Suppressor macrophage treated with lipopolysaccharide for 1 hour (primary cell): ENCODE results near the gene MOB3B.

Experiments used
- DNase-seq, 3 donors: peaks; one replicate each; pipeline ENCODE4 v3.0.0-alpha.2; 2020 to 2022

MOB3B gene

GRCh38 chr9:27333241-27334052, 196.2 kb downstream of the MOB3B start:
- DNase-seq = peak; percentile 73 to 86 (median 81)

- no peak for DNase-seq
These were observed 198.2 kb downstream of the MOB3B start for GRCh38 chr9:27331393-27331792.

- DNase-seq = no peak
These were observed 200.3 kb downstream of the MOB3B start for GRCh38 chr9:27329291-27329690.

- no peak for DNase-seq
These were observed 201.1 kb downstream of the MOB3B start for GRCh38 chr9:27328483-27328882.

- no peak for DNase-seq
These were observed 218.4 kb downstream of the MOB3B start for GRCh38 chr9:27311184-27311583.

- DNase-seq = no peak
These were observed 219.0 kb downstream of the MOB3B start for GRCh38 chr9:27310582-27310981.

GRCh38 chr9:27308691-27309390, 220.8 kb downstream of the MOB3B start:
- DNase-seq = no peak

- no peak for DNase-seq
These were observed 225.1 kb downstream of the MOB3B start for GRCh38 chr9:27304521-27304920.

GRCh38 chr9:27303219-27303618, 226.4 kb downstream of the MOB3B start:
- no peak for DNase-seq

GRCh38 chr9:27297050-27297449, 232.6 kb downstream of the MOB3B start, which contains the start of gene EQTN:
Gene EQTN (minus strand): TSS chr9:27297150. CDS start chr9:27297055, 95 bp downstream.
- no peak for DNase-seq

- DNase-seq = no peak
These were observed 235.6 kb downstream of the MOB3B start for GRCh38 chr9:27293996-27294395.

GRCh38 chr9:27292659-27293405, 236.8 kb downstream of the MOB3B start:
- no peak for DNase-seq

- DNase-seq = no peak
These were observed 238.3 kb downstream of the MOB3B start for GRCh38 chr9:27291292-27291691.

- DNase-seq = no peak
These were observed 247.3 kb downstream of the MOB3B start for GRCh38 chr9:27282269-27282668.

GRCh38 chr9:27280860-27281259, 248.8 kb downstream of the MOB3B start:
- DNase-seq = peak in 2 of 3 donors; percentile 20 to 28

GRCh38 chr9:27280249-27280648, 249.4 kb downstream of the MOB3B start:
- DNase-seq = no peak

- DNase-seq = no peak
These were observed 250.0 kb downstream of the MOB3B start for GRCh38 chr9:27279611-27280010.

GRCh38 chr9:27278374-27278773, 251.2 kb downstream of the MOB3B start:
- DNase-seq = no peak

- peak; percentile 64 to 78 (median 69) for DNase-seq
These were observed 253.2 kb downstream of the MOB3B start for GRCh38 chr9:27276193-27277030.
